Measurements from ENCODE around the gene SLFN12L. TPM values are rescaled to one million over a fixed set of nuclear protein-coding genes. Genes with fewer than 3 reads are reported as not detected.
A peak's percentile ranks its signal among the peaks of the same experiment; 100 is the strongest.

The SLFN12L gene
- total RNA-seq, 1 experiment from 2014 or later = 0.13 TPM

- no peak for TF ChIP-seq MLX (CRISPR knock-in tag; IDR thresholded peaks at IDR 0.05)
- TF ChIP-seq CREM (CRISPR knock-in tag; IDR thresholded peaks at IDR 0.05) = no peak
- TF ChIP-seq NR3C1 (CRISPR knock-in tag; conservative IDR thresholded peaks at IDR 0.05; ENCODE audit: low read depth) = no peak
- no peak for TF ChIP-seq GTF2I (CRISPR knock-in tag; conservative IDR thresholded peaks at IDR 0.05)
- no peak for TF ChIP-seq GRHL2 (CRISPR knock-in tag; IDR thresholded peaks at IDR 0.05; ENCODE audit: insufficient replicate concordance, severe bottlenecking)
- TF ChIP-seq FOXP4 (CRISPR knock-in tag; IDR thresholded peaks at IDR 0.05) = 0 out of 2 replicates have a peak, but pooled peaks have one; percentile 43
- TF ChIP-seq ERG (CRISPR knock-in tag; IDR thresholded peaks at IDR 0.05) = no peak
- no peak for TF ChIP-seq ATF3 (CRISPR knock-in tag; conservative IDR thresholded peaks at IDR 0.05)
- no peak for TF ChIP-seq FOXJ3 (CRISPR knock-in tag; IDR thresholded peaks at IDR 0.05; ENCODE audit: borderline replicate concordance)
- TF ChIP-seq ZNF219 (CRISPR knock-in tag; IDR thresholded peaks at IDR 0.05; ENCODE audit: borderline replicate concordance) = no peak
- no peak for TF ChIP-seq PREB (CRISPR knock-in tag; IDR thresholded peaks at IDR 0.05; ENCODE audit: borderline replicate concordance)
These were observed 89.1 kb downstream of the SLFN12L start, which contains the start of gene SLFN13 (continued) for GRCh38 chr17:35448214-35448898.

- CTCF ChIA-PET = interaction anchor here (1.8 to 2.3 kb wide), 3 partner anchors 14 to 134 kb away, joined by 13 to 14 read pairs (median 13); partner anchors contain the start of gene SLFN12
- TF ChIP-seq IRF1 (CRISPR knock-in tag; IDR thresholded peaks at IDR 0.05) = no peak
- no peak for TF ChIP-seq ZMAT4 (CRISPR knock-in tag; IDR thresholded peaks at IDR 0.05)
- TF ChIP-seq TCF7 (CRISPR knock-in tag; IDR thresholded peaks at IDR 0.05; ENCODE audit: low read depth) = no peak
- no peak for TF ChIP-seq FOXP1 (CRISPR knock-in tag; IDR thresholded peaks at IDR 0.05; ENCODE audit: borderline replicate concordance)
- no peak for TF ChIP-seq ZNF425 (CRISPR knock-in tag; conservative IDR thresholded peaks at IDR 0.05)
- no peak for TF ChIP-seq E2F4 (CRISPR knock-in tag; IDR thresholded peaks at IDR 0.05; ENCODE audit: borderline replicate concordance, low read depth)
- TF ChIP-seq ZNF138 (CRISPR knock-in tag; conservative IDR thresholded peaks at IDR 0.05) = no peak
- no peak for TF ChIP-seq NR3C1 (CRISPR knock-in tag; conservative IDR thresholded peaks at IDR 0.05; ENCODE audit: low read depth)
- no peak for TF ChIP-seq MLX (CRISPR knock-in tag; IDR thresholded peaks at IDR 0.05)
- no peak for TF ChIP-seq ZNF281 (CRISPR knock-in tag; IDR thresholded peaks at IDR 0.05)
These were observed 90.0 kb downstream of the SLFN12L start for GRCh38 chr17:35447499-35447898.

More at GRCh38 chr17:35447499-35447898, 90.0 kb downstream of the SLFN12L start:
- H3K4me1 Mint-ChIP-seq = peaks cover 26% of the 10 kb centered on the region
- H3K27ac Mint-ChIP-seq = no peak overlapping the region; the same call in 1 of the 2 replicates
- POLR2A ChIA-PET = interaction anchor here (0.7 to 2.9 kb wide), 3 partner anchors 14 to 114 kb away, joined by 3 to 32 read pairs (median 5); partner anchors contain the start of genes SLFN11 and SLFN12
- peaks cover 3% of the 10 kb centered on the region; the same call in 1 of the 2 replicates for H3K36me3 Mint-ChIP-seq
- peak overlapping the region; percentile 79 for H3K4me3 Mint-ChIP-seq
- no peak for ATAC-seq
- peaks cover 99% of the 10 kb centered on the region for H3K27me3 Mint-ChIP-seq (ENCODE audit: low read depth)
- DNase-seq (ENCODE audit: low spot score) = no peak
- no peaks in the 10 kb centered on the region for H3K9me3 Mint-ChIP-seq

Measured in WTC11 (cell line).